ENCODE measurements around the gene HERC3. TPM values are rescaled to one million over a fixed set of nuclear protein-coding genes. Genes with fewer than 3 reads are reported as not detected.

The HERC3 gene
- total and polyA plus RNA-seq, 4 donors: 5.5 to 46.2 (median 21.7) TPM

DNA sequence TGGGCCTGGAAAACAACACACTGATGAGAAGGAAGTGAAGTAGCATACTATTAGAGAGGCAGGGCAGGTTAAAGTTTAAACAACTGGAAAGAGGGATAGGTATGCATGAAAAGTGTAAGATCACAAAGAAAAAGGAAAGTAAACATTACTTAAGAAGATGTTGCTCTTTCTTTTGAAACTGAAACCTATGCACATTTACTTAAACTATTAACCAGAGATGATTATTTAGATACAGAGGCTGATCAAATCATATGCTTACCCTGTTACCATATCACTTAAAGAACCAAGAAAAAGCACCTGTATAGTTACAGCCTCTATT is 67.6 kb downstream of the HERC3 start:
- H3K36me3 ChIP-seq (ENCODE audit: control insufficient read depth in 1 of 2, insufficient read depth in 2 of 2, low read length in 1 of 2): peaks cover 0 to 6% of the 10 kb centered on the region in 2 donors
- H3K27ac ChIP-seq (ENCODE audit: low read depth in 1 of 2, low read length in 2 of 2): no peak overlapping the region
- H3K4me1 ChIP-seq (ENCODE audit: control insufficient read depth in 1 of 2, insufficient read depth in 2 of 2, low read length in 2 of 2): peaks cover 0 to 3% of the 10 kb centered on the region in 2 donors
- DNase-seq (no peak), ATAC-seq (ENCODE audit: low FRiP score) (no peak)
- intact Hi-C loops (cut with DNase I): loop anchor here (2.0 to 5.0 kb wide), 4 partner anchors 48 to 133 kb away; partner anchors contain the start of gene HERC3 (in 2 of the 2)
- H3K9me3 ChIP-seq (ENCODE audit: control insufficient read depth, low read length): no peaks in the 10 kb centered on the region
- H3K4me3 ChIP-seq (ENCODE audit: low read length in 2 of 2): no peak overlapping the region
- no peaks in the 10 kb centered on the region for H3K27me3 ChIP-seq (ENCODE audit: control insufficient read depth in 1 of 2, insufficient read depth in 2 of 2, low read length in 1 of 2)

DNA sequence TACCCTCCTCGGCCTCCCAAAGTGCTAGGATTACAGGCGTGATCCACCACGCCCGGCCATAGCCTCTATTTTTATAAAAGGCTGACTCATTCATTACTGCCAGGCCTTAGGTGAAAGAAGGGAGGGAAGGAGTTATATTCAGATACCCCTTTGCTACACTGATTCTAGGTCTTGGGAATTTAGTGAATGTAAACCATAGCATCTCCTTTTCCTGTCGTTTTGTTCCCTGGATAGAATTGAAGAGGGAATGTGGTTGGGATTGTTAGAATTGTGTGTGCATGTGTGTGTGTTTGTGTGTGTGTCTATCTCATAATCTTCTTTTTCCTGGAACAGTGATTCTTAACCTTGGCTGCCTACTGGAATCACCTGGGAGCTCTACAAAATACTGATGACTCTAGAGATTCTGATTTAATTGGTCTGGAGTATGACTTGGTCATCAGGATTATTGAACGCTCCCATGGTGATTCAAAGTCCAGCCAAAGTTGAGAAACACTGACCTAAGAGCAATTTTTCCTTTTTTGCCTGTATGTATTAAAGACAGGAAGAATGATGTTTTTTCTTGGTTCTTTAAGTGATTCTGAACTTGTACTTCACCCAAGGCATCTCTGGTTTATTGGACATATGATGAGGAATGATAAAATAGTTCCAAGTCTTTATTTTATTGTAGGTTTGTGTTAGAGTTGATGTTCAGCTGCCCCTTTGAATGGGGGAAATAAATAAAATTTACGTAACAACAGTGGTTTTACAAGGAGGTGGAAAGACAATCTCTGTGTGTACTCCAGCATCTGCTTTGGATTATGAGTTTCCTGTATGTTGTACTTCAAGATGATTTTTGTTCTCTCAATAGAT is 68.4 kb downstream of the HERC3 start:
- no peak overlapping the region for H3K27ac ChIP-seq (ENCODE audit: low read depth in 1 of 2, low read length in 2 of 2)
- H3K4me1 ChIP-seq (ENCODE audit: control insufficient read depth in 1 of 2, insufficient read depth in 2 of 2, low read length in 2 of 2): peaks cover 0 to 3% of the 10 kb centered on the region in 2 donors
- intact Hi-C loops (cut with DNase I): loop anchor here in 1 of 2 donors (5.0 kb wide), 1 partner anchor 133 kb away; no protein-coding TSS in a partner anchor
- H3K4me3 ChIP-seq (ENCODE audit: low read length in 2 of 2): no peak overlapping the region
- peaks cover 3 to 6% of the 10 kb centered on the region in 2 donors for H3K36me3 ChIP-seq (ENCODE audit: control insufficient read depth in 1 of 2, insufficient read depth in 2 of 2, low read length in 1 of 2)
- DNase-seq: no peak
- WGBS, 2 donors: 79 to 81% methylated on average over 7 of the region's 7 CpGs
- no peaks in the 10 kb centered on the region for H3K27me3 ChIP-seq (ENCODE audit: control insufficient read depth in 1 of 2, insufficient read depth in 2 of 2, low read length in 1 of 2)
- ATAC-seq (ENCODE audit: low FRiP score): no peak
- no peaks in the 10 kb centered on the region for H3K9me3 ChIP-seq (ENCODE audit: control insufficient read depth, low read length)

DNA sequence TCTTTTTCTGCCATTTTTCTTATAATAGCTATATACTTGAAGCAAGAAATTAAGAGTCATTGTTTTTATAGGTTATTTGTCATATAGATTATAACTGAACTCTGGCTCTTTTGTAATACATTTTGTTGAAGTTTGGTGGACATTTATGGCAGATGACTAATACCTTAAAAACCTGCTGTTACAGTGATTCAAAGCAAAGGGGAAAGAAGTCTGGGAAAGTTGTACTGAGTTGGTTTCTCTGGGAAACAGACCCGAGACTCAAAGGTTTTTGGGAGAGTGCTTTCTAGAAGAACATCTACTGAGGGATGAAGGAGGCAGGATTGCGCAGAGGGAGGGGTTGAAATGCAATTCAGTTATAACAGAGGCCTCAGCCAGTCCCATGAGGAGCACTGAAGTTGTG is 69.5 kb downstream of the HERC3 start:
- Histone ChIP-seq H3K4me1 (ENCODE audit: control insufficient read depth in 1 of 2, insufficient read depth in 2 of 2, low read length in 2 of 2) (peaks cover 0 to 3% of the 10 kb centered on the region in 2 donors), H3K4me3 (ENCODE audit: low read length in 2 of 2) (no peak overlapping the region), H3K9me3 (ENCODE audit: control insufficient read depth, low read length) (no peaks in the 10 kb centered on the region), H3K36me3 (ENCODE audit: control insufficient read depth in 1 of 2, insufficient read depth in 2 of 2, low read length in 1 of 2) (peaks cover 0 to 6% of the 10 kb centered on the region in 2 donors), H3K27ac (ENCODE audit: low read depth in 1 of 2, low read length in 2 of 2) (no peak overlapping the region), H3K27me3 (ENCODE audit: control insufficient read depth in 1 of 2, insufficient read depth in 2 of 2, low read length in 1 of 2) (no peaks in the 10 kb centered on the region)
- no peak for ATAC-seq (ENCODE audit: low FRiP score)
- DNase-seq: no peak
- WGBS, 2 donors: 41 to 47% methylated on average over 2 of the region's 2 CpGs
- intact Hi-C loops (cut with DNase I): loop anchor here in 1 of 2 donors (5.0 kb wide), 1 partner anchor 134 kb away; no protein-coding TSS in a partner anchor

DNA sequence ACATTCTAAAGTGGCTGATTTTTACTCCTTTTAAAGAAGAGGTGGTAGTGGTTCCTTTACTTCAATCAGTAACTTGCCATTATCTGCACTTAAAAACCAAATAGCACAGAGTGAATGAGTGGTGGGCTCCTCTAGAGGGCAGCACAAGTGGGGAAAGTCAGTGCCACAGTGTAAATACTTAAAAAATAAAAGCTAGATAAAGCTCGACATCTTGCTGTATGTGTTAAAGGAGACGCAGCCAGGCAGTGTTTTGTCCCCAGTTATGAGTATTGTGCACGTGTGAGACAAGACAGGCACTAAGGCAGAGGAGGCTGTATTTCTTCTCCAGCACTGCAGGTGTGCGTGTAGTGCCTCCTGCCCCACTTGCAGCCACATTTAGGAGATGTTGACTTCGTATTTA is 80.7 kb downstream of the HERC3 start:
- intact Hi-C loops (cut with DNase I): loop anchor here in 1 of 2 donors (10.0 kb wide), 1 partner anchor 352 kb away; no protein-coding TSS in a partner anchor
- Histone ChIP-seq H3K4me3 (ENCODE audit: low read length in 2 of 2) (no peak overlapping the region), H3K9me3 (ENCODE audit: control insufficient read depth, low read length) (no peaks in the 10 kb centered on the region), H3K27ac (ENCODE audit: low read depth in 1 of 2, low read length in 2 of 2) (no peak overlapping the region), H3K27me3 (ENCODE audit: control insufficient read depth in 1 of 2, insufficient read depth in 2 of 2, low read length in 1 of 2) (no peaks in the 10 kb centered on the region), H3K36me3 (ENCODE audit: control insufficient read depth in 1 of 2, insufficient read depth in 2 of 2, low read length in 1 of 2) (peaks cover 4 to 11% of the 10 kb centered on the region in 2 donors), H3K4me1 (ENCODE audit: control insufficient read depth in 1 of 2, insufficient read depth in 2 of 2, low read length in 2 of 2) (no peaks in the 10 kb centered on the region)
- peak; percentile 71 for ATAC-seq (ENCODE audit: low FRiP score)
- no peak for DNase-seq
- WGBS, 2 donors: 42 to 46% methylated on average over 5 of the region's 5 CpGs

DNA sequence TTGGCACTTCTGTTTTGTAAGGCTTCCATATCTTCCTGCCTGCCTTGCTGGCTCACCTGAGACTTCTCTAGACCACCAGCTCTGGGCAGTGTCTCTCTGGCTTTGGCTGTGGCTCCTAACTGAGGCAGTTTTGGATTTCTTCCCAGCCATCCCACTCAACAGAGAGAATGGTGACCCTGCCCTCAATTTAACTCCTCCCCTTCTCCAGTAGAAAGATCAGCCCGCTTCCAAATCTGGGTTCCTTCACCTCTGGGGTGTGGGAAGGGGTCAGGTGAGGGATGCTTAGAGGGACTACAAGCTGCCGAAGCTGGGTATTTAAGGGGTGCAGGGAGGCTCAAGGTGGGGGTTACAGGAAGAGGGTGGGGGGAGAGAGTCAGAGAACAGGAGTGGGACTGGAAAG is 81.6 kb downstream of the HERC3 start:
- no peaks in the 10 kb centered on the region for H3K9me3 ChIP-seq (ENCODE audit: control insufficient read depth, low read length)
- H3K27ac ChIP-seq (ENCODE audit: low read depth in 1 of 2, low read length in 2 of 2): no peak overlapping the region
- no peak overlapping the region for H3K4me3 ChIP-seq (ENCODE audit: low read length in 2 of 2)
- no peaks in the 10 kb centered on the region for H3K4me1 ChIP-seq (ENCODE audit: control insufficient read depth in 1 of 2, insufficient read depth in 2 of 2, low read length in 2 of 2)
- H3K27me3 ChIP-seq (ENCODE audit: control insufficient read depth in 1 of 2, insufficient read depth in 2 of 2, low read length in 1 of 2): no peaks in the 10 kb centered on the region
- WGBS, 2 donors: 60 to 64% methylated on average over 2 of the region's 2 CpGs
- DNase-seq (no peak), ATAC-seq (ENCODE audit: low FRiP score) (no peak)
- peaks cover 0 to 11% of the 10 kb centered on the region in 2 donors for H3K36me3 ChIP-seq (ENCODE audit: control insufficient read depth in 1 of 2, insufficient read depth in 2 of 2, low read length in 1 of 2)
- intact Hi-C loops (cut with DNase I): loop anchor here in 1 of 2 donors (10.0 kb wide), 1 partner anchor 351 kb away; no protein-coding TSS in a partner anchor

DNA sequence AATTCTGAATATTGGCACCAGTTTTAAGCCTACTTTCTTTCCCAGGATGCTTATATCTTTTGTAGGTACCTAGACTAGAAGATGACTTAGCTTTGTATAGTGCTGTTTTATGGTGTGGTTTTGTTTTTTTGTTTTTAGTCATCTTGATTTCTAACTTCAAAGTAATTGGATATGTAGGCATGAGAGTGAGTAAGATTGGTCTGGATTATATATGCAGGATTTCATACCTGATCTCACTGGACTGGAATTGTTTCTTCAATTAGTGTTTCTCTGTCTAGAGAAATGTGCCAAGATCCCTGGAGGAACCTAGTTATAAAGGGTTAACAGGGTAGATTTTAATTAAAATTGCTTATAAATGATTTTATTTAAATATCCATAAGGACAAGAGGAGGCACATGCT is 82.3 kb downstream of the HERC3 start:
- no peaks in the 10 kb centered on the region for H3K4me1 ChIP-seq (ENCODE audit: control insufficient read depth in 1 of 2, insufficient read depth in 2 of 2, low read length in 2 of 2)
- intact Hi-C loops (cut with DNase I): loop anchor here in 1 of 2 donors (10.0 kb wide), 1 partner anchor 350 kb away; no protein-coding TSS in a partner anchor
- H3K27me3 ChIP-seq (ENCODE audit: control insufficient read depth in 1 of 2, insufficient read depth in 2 of 2, low read length in 1 of 2): no peaks in the 10 kb centered on the region
- no peak overlapping the region for H3K4me3 ChIP-seq (ENCODE audit: low read length in 2 of 2)
- DNase-seq: no peak
- no peaks in the 10 kb centered on the region for H3K9me3 ChIP-seq (ENCODE audit: control insufficient read depth, low read length)
- H3K27ac ChIP-seq (ENCODE audit: low read depth in 1 of 2, low read length in 2 of 2): no peak overlapping the region
- H3K36me3 ChIP-seq (ENCODE audit: control insufficient read depth in 1 of 2, insufficient read depth in 2 of 2, low read length in 1 of 2): peaks cover 2 to 11% of the 10 kb centered on the region in 2 donors
- no peak for ATAC-seq (ENCODE audit: low FRiP score)

DNA sequence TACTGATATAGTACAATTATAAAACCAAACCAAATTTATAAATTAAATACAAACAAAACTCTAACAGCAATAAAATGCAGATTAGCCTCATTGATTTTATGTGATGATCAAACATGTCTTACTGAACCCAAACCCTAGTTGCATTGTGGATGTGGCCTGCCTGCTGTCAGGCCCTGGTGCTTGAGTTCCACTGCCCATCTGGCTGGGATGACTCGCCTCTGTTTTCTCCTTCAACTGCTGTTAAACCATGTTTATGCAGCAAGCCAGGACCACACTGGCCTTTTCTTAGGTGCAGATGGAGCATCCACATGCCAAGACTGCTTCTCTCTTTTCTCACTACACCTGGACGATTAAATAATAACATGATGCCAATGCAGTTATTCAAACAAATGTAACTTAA is 82.7 kb downstream of the HERC3 start:
- Histone ChIP-seq H3K27me3 (ENCODE audit: control insufficient read depth in 1 of 2, insufficient read depth in 2 of 2, low read length in 1 of 2) (no peaks in the 10 kb centered on the region), H3K4me3 (ENCODE audit: low read length in 2 of 2) (no peak overlapping the region), H3K9me3 (ENCODE audit: control insufficient read depth, low read length) (no peaks in the 10 kb centered on the region), H3K27ac (ENCODE audit: low read depth in 1 of 2, low read length in 2 of 2) (no peak overlapping the region), H3K36me3 (ENCODE audit: control insufficient read depth in 1 of 2, insufficient read depth in 2 of 2, low read length in 1 of 2) (peaks cover 2 to 11% of the 10 kb centered on the region in 2 donors), H3K4me1 (ENCODE audit: control insufficient read depth in 1 of 2, insufficient read depth in 2 of 2, low read length in 2 of 2) (no peaks in the 10 kb centered on the region)
- intact Hi-C loops (cut with DNase I): loop anchor here in 1 of 2 donors (10.0 kb wide), 1 partner anchor 350 kb away; no protein-coding TSS in a partner anchor
- 81 to 89% methylated on average over 2 of the region's 2 CpGs for WGBS, 2 donors
- DNase-seq (no peak), ATAC-seq (ENCODE audit: low FRiP score) (no peak)

DNA sequence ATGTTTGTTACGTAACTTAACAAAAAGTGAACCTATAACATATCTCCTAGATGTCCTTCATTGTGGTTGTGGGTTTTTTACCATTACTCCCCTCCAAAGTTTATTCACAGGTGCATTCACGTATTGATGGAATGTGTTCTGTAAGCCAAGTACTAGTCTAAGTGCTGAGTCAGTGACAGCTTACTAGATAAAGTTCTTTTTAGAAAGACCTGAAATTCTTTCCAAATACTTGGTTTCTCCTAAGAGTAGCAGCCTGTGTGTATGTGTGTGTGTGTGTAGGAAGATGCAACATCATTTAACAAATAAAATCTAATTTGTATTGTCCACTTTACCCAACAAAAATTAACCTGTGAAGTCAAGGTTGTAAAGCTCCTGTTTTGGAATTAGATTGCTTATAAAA is 83.3 kb downstream of the HERC3 start:
- no peaks in the 10 kb centered on the region for H3K27me3 ChIP-seq (ENCODE audit: control insufficient read depth in 1 of 2, insufficient read depth in 2 of 2, low read length in 1 of 2)
- no peak overlapping the region for H3K27ac ChIP-seq (ENCODE audit: low read depth in 1 of 2, low read length in 2 of 2)
- no peaks in the 10 kb centered on the region for H3K9me3 ChIP-seq (ENCODE audit: control insufficient read depth, low read length)
- intact Hi-C loops (cut with DNase I): loop anchor here in 1 of 2 donors (10.0 kb wide), 1 partner anchor 349 kb away; no protein-coding TSS in a partner anchor
- peaks cover 2 to 11% of the 10 kb centered on the region in 2 donors for H3K36me3 ChIP-seq (ENCODE audit: control insufficient read depth in 1 of 2, insufficient read depth in 2 of 2, low read length in 1 of 2)
- ATAC-seq (ENCODE audit: low FRiP score) (no peak), DNase-seq (no peak)
- H3K4me1 ChIP-seq (ENCODE audit: control insufficient read depth in 1 of 2, insufficient read depth in 2 of 2, low read length in 2 of 2): no peaks in the 10 kb centered on the region
- WGBS, 2 donors: 66 to 68% methylated on average over 2 of the region's 2 CpGs
- H3K4me3 ChIP-seq (ENCODE audit: low read length in 2 of 2): no peak overlapping the region

DNA sequence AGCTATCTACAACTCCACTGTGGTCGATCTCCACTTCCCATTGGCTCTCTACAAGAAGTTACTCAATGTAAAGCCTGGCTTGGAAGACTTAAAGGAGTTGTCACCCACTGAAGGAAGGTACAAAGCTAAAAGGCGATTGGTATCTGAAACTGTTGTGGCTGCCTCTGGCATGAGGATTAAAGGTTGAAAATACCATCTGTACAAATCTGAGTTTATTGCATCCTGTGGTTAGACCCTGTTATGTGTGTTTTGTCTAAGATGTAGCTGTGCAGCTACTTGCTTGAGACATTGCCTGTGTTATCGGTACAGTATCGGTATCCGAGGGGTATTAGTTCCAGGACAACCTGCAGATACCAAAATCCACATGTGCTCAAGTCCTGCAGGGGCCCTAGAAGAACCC is 88.9 kb downstream of the HERC3 start:
- intact Hi-C loops (cut with DNase I): no loop called here
- WGBS, 2 donors: 95 to 96% methylated on average over 5 of the region's 5 CpGs
- no peaks in the 10 kb centered on the region for H3K9me3 ChIP-seq (ENCODE audit: control insufficient read depth, low read length)
- no peak for ATAC-seq (ENCODE audit: low FRiP score)
- peaks cover 2 to 9% of the 10 kb centered on the region in 2 donors for H3K36me3 ChIP-seq (ENCODE audit: control insufficient read depth in 1 of 2, insufficient read depth in 2 of 2, low read length in 1 of 2)
- DNase-seq: no peak
- no peak overlapping the region for H3K4me3 ChIP-seq (ENCODE audit: low read length in 2 of 2)
- H3K4me1 ChIP-seq (ENCODE audit: control insufficient read depth in 1 of 2, insufficient read depth in 2 of 2, low read length in 2 of 2): no peaks in the 10 kb centered on the region
- no peak overlapping the region for H3K27ac ChIP-seq (ENCODE audit: low read depth in 1 of 2, low read length in 2 of 2)
- no peaks in the 10 kb centered on the region for H3K27me3 ChIP-seq (ENCODE audit: control insufficient read depth in 1 of 2, insufficient read depth in 2 of 2, low read length in 1 of 2)

Measured in aorta (tissue), 5 donors.